Karpas-422 (cell line): ENCODE results near the gene PLXNC1. TPM values are rescaled to one million over a fixed set of nuclear protein-coding genes. Genes with fewer than 3 reads are reported as not detected.

ENCODE experiments used
- DNase-seq: peaks from one replicate; pipeline ENCODE4 v3.0.0-alpha.2; 2015
- H2AFZ ChIP-seq: fragments of 200-600 bp; sonication (generic); 2 replicates; pipeline ENCODE4 v1.6.1; 2014; ENCODE audit warnings: antibody characterized with exemption, low read length, mixed read lengths
- H3K27ac ChIP-seq: fragments of 200-600 bp; sonication (generic); 2 replicates; pipeline ENCODE4 v1.5.1; 2014; ENCODE audit warnings: mild to moderate bottlenecking, low read length, moderate library complexity
- H3K27me3 ChIP-seq: fragments of 200-600 bp; sonication (generic); 2 replicates; pipeline ENCODE4 v1.6.1; 2014; ENCODE audit warnings: low read length, mixed read lengths
- H3K36me3 ChIP-seq: fragments of 200-600 bp; sonication (generic); 2 replicates; pipeline ENCODE4 v1.6.1; 2014; ENCODE audit warnings: low read length, mixed read lengths; ENCODE audit not compliant: insufficient read depth
- H3K4me1 ChIP-seq: fragments of 200-600 bp; sonication (generic); 2 replicates; pipeline ENCODE4 v1.6.1; 2014; ENCODE audit warnings: mild to moderate bottlenecking, low read length, mixed read lengths
- H3K4me2 ChIP-seq: fragments of 200-600 bp; sonication (generic); 2 replicates; pipeline ENCODE4 v1.6.1; 2014; ENCODE audit warnings: low read length, low read depth, mild to moderate bottlenecking; ENCODE audit not compliant: poor library complexity, severe bottlenecking
- H3K4me3 ChIP-seq: fragments of 200-600 bp; sonication (generic); 2 replicates; pipeline ENCODE4 v1.5.1; 2014; ENCODE audit warnings: mild to moderate bottlenecking, antibody characterized with exemption, low read length, mixed read lengths
- H3K79me2 ChIP-seq: fragments of 200-600 bp; sonication (generic); 2 replicates; pipeline ENCODE4 v1.6.1; 2014; ENCODE audit warnings: mild to moderate bottlenecking, low read length, mixed read lengths
- H3K9ac ChIP-seq: fragments of 200-600 bp; sonication (generic); 2 replicates; pipeline ENCODE4 v1.6.0; 2014; ENCODE audit warnings: low read length
- H3K9me2 ChIP-seq: fragments of 200-600 bp; sonication (generic), shearing (Covaris generic); replicated peaks from 2 replicates; pipeline ENCODE4 v1.6.0; 2014; ENCODE audit warnings: mild to moderate bottlenecking, low read length, moderate library complexity; ENCODE audit not compliant: insufficient read depth
- H3K9me3 ChIP-seq: fragments of 300-700, 200-600 bp; sonication (generic); 2 replicates; pipeline ENCODE4 v1.6.1; 2014; ENCODE audit warnings: low read length, mixed read lengths
- H4K20me1 ChIP-seq: fragments of 200-600 bp; sonication (generic); 2 replicates; pipeline ENCODE4 v1.6.1; 2014; ENCODE audit warnings: mild to moderate bottlenecking, antibody characterized with exemption, low read length, low read depth; ENCODE audit not compliant: insufficient read depth
- total RNA-seq: library from RNA; depleted of rRNA; stranded (reverse); fragments of >200 nt; shearing (Covaris generic); gene quantifications from 2 replicates; pipeline ENCODE4 v1.2.3, GENCODE V29; 2014; ENCODE audit warnings: low replicate concordance

PLXNC1 gene
- total RNA-seq, 1 experiment from 2014 or later = 11.9 TPM

DNA sequence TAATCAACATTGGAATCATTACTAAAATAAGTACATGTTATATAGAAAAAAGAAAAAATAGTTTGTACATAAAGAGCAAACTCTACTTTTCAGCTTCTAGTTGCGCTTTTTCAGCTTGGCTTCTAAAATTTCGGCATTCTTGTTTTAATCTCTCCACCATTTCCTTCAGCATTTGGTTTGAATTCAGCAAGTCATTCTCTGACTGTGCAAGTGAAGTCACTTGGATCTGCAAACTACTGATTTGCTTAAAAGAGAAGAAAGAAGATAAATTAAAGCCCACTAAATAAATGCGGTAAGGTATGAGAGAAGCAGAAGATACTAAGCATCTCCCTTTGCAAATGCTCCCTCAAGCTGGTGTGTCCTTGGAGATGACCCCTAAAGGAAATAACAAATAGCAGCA lies 185.0 kb downstream of the PLXNC1 start:
- no peak for DNase-seq
- peaks cover 15% of the 10 kb centered on the region; the same call in 1 of the 2 replicates for H3K36me3 ChIP-seq
- H3K79me2 ChIP-seq = peaks cover 3% of the 10 kb centered on the region; the same call in 1 of the 2 replicates
- H3K4me2 ChIP-seq = no peak overlapping the region
- H3K9ac ChIP-seq = no peak overlapping the region
- no peaks in the 10 kb centered on the region for H3K9me2 ChIP-seq
- no peaks in the 10 kb centered on the region for H3K27me3 ChIP-seq
- H3K9me3 ChIP-seq = no peaks in the 10 kb centered on the region
- no peaks in the 10 kb centered on the region for H4K20me1 ChIP-seq
- H2AFZ ChIP-seq = no peak overlapping the region
- no peak overlapping the region for H3K27ac ChIP-seq
- peaks cover 2% of the 10 kb centered on the region; the same call in 1 of the 2 replicates for H3K4me1 ChIP-seq
- H3K4me3 ChIP-seq = no peak overlapping the region

- Histone ChIP-seq H3K9me2 (no peaks in the 10 kb centered on the region), H3K36me3 (peaks cover 13% of the 10 kb centered on the region; the same call in 1 of the 2 replicates), H3K27me3 (no peaks in the 10 kb centered on the region), H3K27ac (no peak overlapping the region), H3K4me3 (no peak overlapping the region), H4K20me1 (no peaks in the 10 kb centered on the region), H3K4me1 (peaks cover 2% of the 10 kb centered on the region; the same call in 1 of the 2 replicates), H3K4me2 (no peak overlapping the region), H2AFZ (no peak overlapping the region), H3K9me3 (no peaks in the 10 kb centered on the region), H3K79me2 (peaks cover 3% of the 10 kb centered on the region; the same call in 1 of the 2 replicates), H3K9ac (no peak overlapping the region)
- no peak for DNase-seq
Observed at GRCh38 chr12:94336211-94336925, 188.0 kb downstream of the PLXNC1 start.

DNA sequence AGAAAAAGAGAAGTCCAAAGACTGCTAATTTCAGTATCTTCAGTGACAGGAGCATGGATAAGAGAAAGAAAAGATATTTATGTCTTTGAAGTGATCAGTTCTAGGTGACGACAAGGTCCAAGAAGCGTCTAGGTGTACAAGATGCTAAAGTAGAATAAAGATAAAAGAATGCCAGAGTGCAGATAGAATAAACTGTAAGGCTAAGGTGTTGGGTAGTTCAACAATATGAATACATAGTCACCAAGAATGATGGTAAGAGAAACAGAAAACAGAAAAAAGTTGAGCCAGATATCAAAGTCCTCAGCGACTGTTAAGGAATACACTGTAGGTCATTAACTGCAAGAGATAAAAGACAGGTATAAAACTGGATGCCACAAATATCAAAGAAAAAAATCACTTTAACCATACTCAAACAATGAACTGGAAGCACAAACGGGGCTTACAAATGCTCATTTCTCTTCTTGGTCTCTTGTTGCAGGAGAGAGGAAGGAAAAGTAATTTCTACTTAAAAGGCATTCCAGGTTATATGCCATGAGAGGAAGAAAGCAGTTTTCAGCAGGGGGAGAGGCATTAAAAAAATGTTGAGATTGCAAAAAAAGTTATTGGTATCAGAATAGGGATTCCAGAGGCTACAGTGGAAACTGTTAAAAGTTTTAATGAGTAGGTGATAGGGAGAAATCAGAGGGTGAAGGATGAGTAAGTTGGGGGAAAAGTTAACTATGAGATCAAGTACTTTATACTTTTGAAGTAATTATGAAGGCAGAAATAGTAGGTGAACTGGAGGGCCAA lies 189.8 kb downstream of the PLXNC1 start:
- H3K4me1 ChIP-seq = peaks cover 9% of the 10 kb centered on the region
- no peaks in the 10 kb centered on the region for H4K20me1 ChIP-seq
- peaks cover 3% of the 10 kb centered on the region; the same call in 1 of the 2 replicates for H3K79me2 ChIP-seq
- DNase-seq = no peak
- H3K36me3 ChIP-seq = peaks cover 8% of the 10 kb centered on the region; the same call in 1 of the 2 replicates
- H2AFZ ChIP-seq = no peak overlapping the region
- H3K27ac ChIP-seq = no peak overlapping the region
- H3K9me3 ChIP-seq = no peaks in the 10 kb centered on the region
- no peaks in the 10 kb centered on the region for H3K27me3 ChIP-seq
- H3K4me2 ChIP-seq = no peak overlapping the region
- H3K9ac ChIP-seq = no peak overlapping the region
- no peak overlapping the region for H3K4me3 ChIP-seq
- no peaks in the 10 kb centered on the region for H3K9me2 ChIP-seq

- Histone ChIP-seq H3K9ac (no peak overlapping the region), H3K4me2 (no peak overlapping the region), H4K20me1 (no peaks in the 10 kb centered on the region), H3K4me3 (no peak overlapping the region), H3K36me3 (peaks cover 10% of the 10 kb centered on the region; the same call in 1 of the 2 replicates), H3K4me1 (peaks cover 7% of the 10 kb centered on the region), H3K9me2 (no peaks in the 10 kb centered on the region), H2AFZ (no peak overlapping the region), H3K9me3 (no peaks in the 10 kb centered on the region), H3K27me3 (no peaks in the 10 kb centered on the region), H3K79me2 (peaks cover 3% of the 10 kb centered on the region; the same call in 1 of the 2 replicates), H3K27ac (no peak overlapping the region)
- no peak for DNase-seq
Observed at GRCh38 chr12:94340573-94340972, 192.2 kb downstream of the PLXNC1 start.

GRCh38 chr12:94353130-94353529 lies 204.8 kb downstream of the PLXNC1 start:
- Histone ChIP-seq H4K20me1 (no peaks in the 10 kb centered on the region), H3K9ac (no peak overlapping the region), H3K9me3 (peaks cover 30% of the 10 kb centered on the region), H3K36me3 (peaks cover 45% of the 10 kb centered on the region), H3K27me3 (no peaks in the 10 kb centered on the region), H3K79me2 (peaks cover 10% of the 10 kb centered on the region; the same call in 1 of the 2 replicates), H3K9me2 (no peaks in the 10 kb centered on the region), H3K4me3 (no peak overlapping the region), H2AFZ (no peak overlapping the region), H3K27ac (no peak overlapping the region), H3K4me1 (no peaks in the 10 kb centered on the region), H3K4me2 (no peak overlapping the region)
- no peak for DNase-seq
